ENCODE measurements around the gene AREL1. TPM values are rescaled to one million over a fixed set of nuclear protein-coding genes. Genes with fewer than 3 reads are reported as not detected.
A peak's percentile ranks its signal among the peaks of the same experiment; 100 is the strongest.

AREL1 gene
- total RNA-seq, 1 experiment from 2014 or later: 34.2 TPM

GRCh38 chr14:74619672-74620131 lies 93.2 kb downstream of the AREL1 start:
- no peaks in the 10 kb centered on the region for H3K79me1 ChIP-seq (ENCODE audit: insufficient read depth, low read depth, low read length, poor library complexity, severe bottlenecking)
- H4K91ac ChIP-seq (ENCODE audit: insufficient read length, low read depth, low read length): no peak overlapping the region
- no CpG with 5 or more reads among the region's 6 CpGs for WGBS (ENCODE audit: extremely low coverage, insufficient read length, low lambda C conversion rate)
- no peak overlapping the region for H2BK5ac ChIP-seq (ENCODE audit: insufficient read length, low read length)
- no peak overlapping the region for H3K4me2 ChIP-seq (ENCODE audit: insufficient read depth, insufficient read length, low read length)
- H2AK5ac ChIP-seq (ENCODE audit: insufficient read length, low read length): no peak overlapping the region
- no peaks in the 10 kb centered on the region for H3K23me2 ChIP-seq (ENCODE audit: insufficient read length, low read depth, low read length, poor library complexity, severe bottlenecking)
- peaks cover 5% of the 10 kb centered on the region; the same call in 1 of the 2 replicates for H3K4me1 ChIP-seq (ENCODE audit: insufficient read depth, low read length)
- no peak overlapping the region for H3T11ph ChIP-seq (ENCODE audit: low read length)
- H3K18ac ChIP-seq (ENCODE audit: insufficient read length, low read depth, low read length): no peak overlapping the region
- no peaks in the 10 kb centered on the region; a peak in 2 of 7 replicates for H3K36me3 Mint-ChIP-seq (ENCODE audit: insufficient read depth in 1 of 3, low read depth in 3 of 3)
- no peaks in the 10 kb centered on the region for H3K9me3 Mint-ChIP-seq
- H3K27me3 Mint-ChIP-seq (ENCODE audit: low read depth): peaks cover 22% of the 10 kb centered on the region
- peaks cover 25 to 38% of the 10 kb centered on the region in 2 experiments for H3K4me1 Mint-ChIP-seq
- no peak overlapping the region for H4K8ac ChIP-seq (replicated peaks; ENCODE audit: insufficient read length, low read depth, low read length)
- TF ChIP-seq CTCF (conservative IDR thresholded peaks at IDR 0.05): no peak
- no peak overlapping the region for H3K27ac ChIP-seq (ENCODE audit: insufficient read length, low read depth, low read length)
- no peak overlapping the region for H3K27ac Mint-ChIP-seq
- no peak for DNase-seq
- H3K9ac ChIP-seq (ENCODE audit: extremely low read depth, insufficient read length, low read length): no peak overlapping the region
- no peak overlapping the region for H2AFZ ChIP-seq (ENCODE audit: low read length)
- no peak overlapping the region for H2BK15ac ChIP-seq (ENCODE audit: low read depth, low read length)
- no peak overlapping the region for H2BK120ac ChIP-seq (ENCODE audit: low read depth, low read length, poor library complexity, severe bottlenecking)
- no peak overlapping the region for H4K5ac ChIP-seq (ENCODE audit: insufficient read length, low read depth, low read length)
- H3K4me3 Mint-ChIP-seq: peak overlapping the region in 1 of 2 experiments; percentile 16; a peak in 1 of 5 replicates
- no peak overlapping the region for H3K23ac ChIP-seq (ENCODE audit: insufficient read length, low read depth, low read length)
- no peaks in the 10 kb centered on the region for H4K20me1 ChIP-seq (ENCODE audit: control insufficient read depth, insufficient read depth, insufficient read length)
- H3K56ac ChIP-seq (ENCODE audit: insufficient read length, low read depth, low read length): no peak overlapping the region
- no peaks in the 10 kb centered on the region for H3K27me3 ChIP-seq (ENCODE audit: insufficient read depth, low read length)
- H2BK12ac ChIP-seq (ENCODE audit: insufficient read length, low read depth, low read length): no peak overlapping the region
- no peaks in the 10 kb centered on the region for H3K79me2 ChIP-seq (ENCODE audit: insufficient read depth, low read length)
- no peaks in the 10 kb centered on the region for H3K9me3 ChIP-seq (ENCODE audit: control insufficient read depth, low read depth, low read length)
- H3K14ac ChIP-seq (ENCODE audit: insufficient read depth, low read length): no peak overlapping the region
- no peak overlapping the region for H3K4ac ChIP-seq (ENCODE audit: low read depth, low read length)
- no peak overlapping the region for H2BK20ac ChIP-seq (ENCODE audit: low read depth, low read length, poor library complexity, severe bottlenecking)
